ENCODE measurements around the gene NFASC.

NFASC gene

GRCh38 chr1:205072286-205072685, 201.6 kb downstream of the NFASC start:
- no peak overlapping the region for H3K4me3 ChIP-seq (ENCODE audit: low read length)
- no peaks in the 10 kb centered on the region for H3K79me2 ChIP-seq (ENCODE audit: control insufficient read depth, low read length)
- H3K9me2 ChIP-seq (replicated peaks; ENCODE audit: control insufficient read depth, low read length), result no peaks in the 10 kb centered on the region
- no peaks in the 10 kb centered on the region for H3K4me1 ChIP-seq (ENCODE audit: control insufficient read depth, low read length)
- no peaks in the 10 kb centered on the region for H3F3A ChIP-seq (ENCODE audit: control insufficient read depth, insufficient read depth)
- no peak for TF ChIP-seq EZH2phosphoT487 (IDR thresholded peaks at IDR 0.05; ENCODE audit: borderline replicate concordance, low read length)
- no peak for TF ChIP-seq CTCF (IDR thresholded peaks at IDR 0.05; ENCODE audit: low read depth, low read length, poor library complexity, severe bottlenecking)
- H4K20me1 ChIP-seq (ENCODE audit: control insufficient read depth, insufficient read depth, low read depth, low read length), result no peaks in the 10 kb centered on the region
- no peaks in the 10 kb centered on the region for H3K36me3 ChIP-seq (ENCODE audit: control insufficient read depth, low read length)
- no peak overlapping the region for H3K4me2 ChIP-seq (ENCODE audit: low read length)
- no peaks in the 10 kb centered on the region for H3K9me3 ChIP-seq (ENCODE audit: control insufficient read depth, insufficient read depth, low read length)
- no peaks in the 10 kb centered on the region for H3K27me3 ChIP-seq (ENCODE audit: control insufficient read depth, low read length)
- no peak overlapping the region for H3K27ac ChIP-seq (ENCODE audit: low read depth, low read length)
